ENCODE results near the gene KIF3C.

KIF3C gene

DNA sequence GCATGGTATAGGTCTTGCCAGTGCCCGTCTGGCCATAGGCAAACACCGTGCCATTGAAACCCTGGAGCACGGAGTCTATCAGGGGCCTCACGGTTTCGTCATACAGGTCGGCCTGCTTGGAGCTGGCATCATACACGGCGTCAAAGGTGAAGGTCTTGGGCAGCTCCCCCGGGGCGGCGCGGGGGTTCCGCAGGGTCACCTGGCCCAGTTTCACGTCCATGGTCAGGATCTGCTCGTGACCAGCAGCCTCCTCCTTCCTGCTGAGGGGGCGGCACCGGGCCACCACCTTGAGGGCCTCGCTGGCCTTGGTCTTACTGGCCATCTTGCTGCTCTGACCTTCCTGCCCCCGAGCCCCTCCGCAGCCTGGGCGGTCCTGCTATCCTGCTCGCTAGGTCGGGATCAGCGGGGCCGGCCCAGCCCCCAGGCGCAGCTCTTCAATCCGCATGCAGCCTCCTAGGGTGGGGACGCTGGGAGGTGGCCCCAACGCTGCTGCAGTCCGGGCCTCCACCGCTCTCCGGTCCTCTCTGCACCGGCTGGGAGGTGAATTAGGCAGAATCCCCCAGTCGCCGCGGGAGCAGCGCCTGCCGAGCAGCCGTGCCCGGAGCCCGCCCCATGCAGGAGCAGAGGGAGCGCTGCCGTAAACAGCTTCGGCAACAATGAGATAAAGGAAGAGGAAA, 563 bp downstream of the KIF3C start:
- TF ChIP-seq, protein P1, sequence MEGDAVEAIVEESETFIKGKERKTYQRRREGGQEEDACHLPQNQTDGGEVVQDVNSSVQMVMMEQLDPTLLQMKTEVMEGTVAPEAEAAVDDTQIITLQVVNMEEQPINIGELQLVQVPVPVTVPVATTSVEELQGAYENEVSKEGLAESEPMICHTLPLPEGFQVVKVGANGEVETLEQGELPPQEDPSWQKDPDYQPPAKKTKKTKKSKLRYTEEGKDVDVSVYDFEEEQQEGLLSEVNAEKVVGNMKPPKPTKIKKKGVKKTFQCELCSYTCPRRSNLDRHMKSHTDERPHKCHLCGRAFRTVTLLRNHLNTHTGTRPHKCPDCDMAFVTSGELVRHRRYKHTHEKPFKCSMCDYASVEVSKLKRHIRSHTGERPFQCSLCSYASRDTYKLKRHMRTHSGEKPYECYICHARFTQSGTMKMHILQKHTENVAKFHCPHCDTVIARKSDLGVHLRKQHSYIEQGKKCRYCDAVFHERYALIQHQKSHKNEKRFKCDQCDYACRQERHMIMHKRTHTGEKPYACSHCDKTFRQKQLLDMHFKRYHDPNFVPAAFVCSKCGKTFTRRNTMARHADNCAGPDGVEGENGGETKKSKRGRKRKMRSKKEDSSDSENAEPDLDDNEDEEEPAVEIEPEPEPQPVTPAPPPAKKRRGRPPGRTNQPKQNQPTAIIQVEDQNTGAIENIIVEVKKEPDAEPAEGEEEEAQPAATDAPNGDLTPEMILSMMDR (conservative IDR thresholded peaks at IDR 0.05) = no peak
- peak overlapping the region; percentile 80 for H3K27ac ChIP-seq

DNA sequence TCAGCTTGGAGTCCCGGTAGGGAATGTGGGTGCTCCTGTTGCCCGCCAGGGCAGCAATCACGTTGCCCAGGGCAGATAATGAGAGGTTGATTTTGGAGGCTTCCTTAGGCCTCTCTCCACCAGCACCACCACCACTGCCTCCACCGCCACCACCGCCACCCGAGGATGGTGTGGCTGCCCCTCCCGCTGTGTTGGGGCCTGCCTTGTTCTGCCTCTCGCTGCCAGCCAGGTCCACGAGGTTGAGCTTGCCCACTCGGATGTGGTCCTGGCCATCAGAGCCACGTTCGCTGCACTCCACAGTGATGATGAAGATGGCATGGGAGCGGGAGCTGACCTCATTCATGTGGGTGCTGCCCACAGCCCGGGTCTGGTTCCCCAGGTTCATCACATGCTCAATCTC, 1.3 kb downstream of the KIF3C start:
- no peak overlapping the region for H3K27ac ChIP-seq
- TF ChIP-seq, protein P1 (conservative IDR thresholded peaks at IDR 0.05) = no peak

DNA sequence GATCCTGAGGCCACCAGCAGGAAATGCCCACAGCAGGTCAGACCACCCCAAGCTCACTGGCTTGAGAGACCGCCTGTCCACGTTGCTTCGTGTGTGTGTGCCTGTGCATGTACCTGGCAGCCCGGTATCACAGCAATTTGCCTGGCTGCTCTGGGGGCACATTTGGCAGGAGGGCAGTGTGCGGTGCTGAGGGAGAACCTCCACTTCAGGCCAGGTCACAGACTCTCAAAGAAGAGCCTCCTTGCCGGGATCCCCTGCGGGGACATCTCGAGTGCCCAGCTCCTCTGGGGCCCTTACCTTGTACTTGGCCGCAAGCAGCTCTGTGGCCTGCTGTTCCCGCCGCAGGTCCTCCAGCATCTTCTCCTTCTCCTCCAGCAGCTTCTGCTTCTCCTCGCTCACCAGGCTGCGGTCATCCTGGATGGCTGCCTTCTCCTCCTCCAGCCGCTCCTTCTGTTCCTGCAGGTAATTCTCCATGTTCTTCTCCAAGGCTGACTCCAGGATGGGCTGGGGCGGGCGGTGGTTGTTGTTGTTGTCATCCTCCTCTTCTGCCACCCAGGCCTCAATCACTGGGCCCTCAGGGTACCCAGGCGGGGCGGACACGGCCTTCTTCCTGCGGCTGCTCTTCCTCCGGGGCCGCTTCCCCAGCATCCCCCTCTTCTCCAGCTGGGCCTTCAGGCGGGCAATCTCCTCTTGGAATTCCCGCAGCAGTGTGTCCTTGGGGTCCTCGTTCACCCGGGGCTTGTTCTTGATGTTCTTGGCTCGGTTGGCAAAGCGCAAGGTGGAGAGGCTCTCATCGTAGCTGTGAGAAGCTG, 2.0 kb downstream of the KIF3C start:
- TF ChIP-seq, protein P1 (conservative IDR thresholded peaks at IDR 0.05) = no peak
- H3K27ac ChIP-seq = no peak overlapping the region

DNA sequence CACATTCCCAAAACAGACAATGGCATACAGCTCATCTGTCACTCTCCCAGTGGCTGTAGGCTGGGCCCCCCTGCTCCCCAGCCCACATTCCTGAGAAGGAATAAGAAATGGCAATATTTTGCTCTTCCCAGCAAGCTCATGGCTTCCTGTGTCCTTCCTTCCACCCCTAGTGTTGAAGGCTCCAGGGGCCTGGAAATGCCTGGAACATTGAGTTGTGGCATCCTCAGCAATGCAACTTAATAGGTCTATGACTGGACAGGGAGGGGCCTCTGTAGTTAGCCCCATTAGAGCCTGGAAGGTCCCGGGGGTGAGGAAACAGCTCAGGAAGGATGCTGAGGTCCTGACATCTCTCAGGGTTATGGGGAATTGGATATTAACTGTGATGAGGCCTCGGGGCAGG, 3.3 kb downstream of the KIF3C start:
- TF ChIP-seq, protein P1 (conservative IDR thresholded peaks at IDR 0.05) = no peak

DNA sequence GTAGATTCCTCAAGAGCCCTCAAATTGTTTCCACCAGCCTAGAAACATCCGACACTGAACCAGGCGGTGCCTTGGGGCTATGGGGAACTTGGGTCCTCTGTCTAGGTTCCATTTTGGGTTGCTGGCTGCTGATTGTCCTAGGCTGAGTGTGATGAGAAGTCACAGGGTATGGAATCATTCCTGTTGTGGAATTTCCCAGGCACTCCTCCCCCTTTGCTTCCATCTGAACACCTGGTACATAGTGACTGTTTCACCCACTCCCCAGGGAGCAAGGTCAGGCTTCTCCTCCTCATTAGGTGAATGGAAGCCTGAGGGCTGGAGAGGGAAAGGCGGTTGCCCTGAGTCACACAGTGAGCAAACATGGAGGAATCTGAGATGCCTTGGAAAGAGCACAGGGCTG, 4.5 kb downstream of the KIF3C start:
- TF ChIP-seq, protein P1 (conservative IDR thresholded peaks at IDR 0.05) = no peak
- H3K27ac ChIP-seq = no peak overlapping the region

More for the DNA sequence above, 3.3 kb downstream of the KIF3C start:
- no peak overlapping the region for H3K27ac ChIP-seq

DNA sequence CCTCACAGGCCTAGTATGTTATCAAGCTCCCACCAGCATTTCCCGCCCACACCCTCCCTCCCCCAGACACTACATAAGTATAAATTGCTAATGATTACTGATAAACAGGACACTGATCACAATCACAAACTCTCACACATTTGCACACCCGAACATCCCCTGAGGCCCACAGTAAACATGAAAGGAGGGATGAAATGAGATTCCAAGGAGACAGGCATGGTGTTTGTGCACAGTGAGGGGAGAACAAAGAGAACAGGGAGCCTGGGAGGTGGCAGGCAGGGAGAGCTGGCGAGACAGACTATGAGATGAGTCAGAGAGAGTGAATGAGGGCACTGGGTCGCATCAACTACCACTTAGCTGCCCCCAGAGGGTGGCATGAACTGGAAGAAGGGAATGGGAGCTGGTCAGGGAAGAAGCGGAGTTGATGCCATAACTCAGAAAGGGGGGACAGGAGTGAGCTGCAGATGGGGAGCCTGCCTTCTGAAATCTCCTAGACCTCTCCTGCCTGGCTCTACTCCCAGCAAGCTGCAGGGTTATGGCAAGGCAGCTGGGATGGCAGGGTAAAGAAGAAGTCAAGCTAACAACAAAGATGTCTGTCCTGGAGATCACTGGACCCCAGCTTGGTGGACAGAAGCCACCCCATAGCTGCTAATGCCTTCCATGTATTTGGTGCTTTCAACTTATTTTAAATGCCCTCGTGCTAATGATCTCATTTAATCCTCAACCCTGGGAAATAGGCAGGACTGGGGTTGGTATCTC, 5.1 kb downstream of the KIF3C start:
- TF ChIP-seq, protein P1 (conservative IDR thresholded peaks at IDR 0.05) = no peak
- no peak overlapping the region for H3K27ac ChIP-seq

Measured in VCaP (cell line).